Measurements from ENCODE around the gene TMUB2. TPM values are rescaled to one million over a fixed set of nuclear protein-coding genes. Genes with fewer than 3 reads are reported as not detected.

Gene TMUB2
- total RNA-seq, 2 experiments from 2014 or later, result 21.3 to 25.9 TPM

- no peaks in the 10 kb centered on the region for H3K9me2 ChIP-seq (ENCODE audit: insufficient read depth, low read length)
- no peak overlapping the region for H2AFZ ChIP-seq (ENCODE audit: low read length)
- CTCF ChIA-PET (ENCODE audit: unreplicated experiment), result no interaction called here
- BruUV-seq (replicated peaks), result no TSS peak
- TF ChIP-seq CTCF (conservative IDR thresholded peaks at IDR 0.05; ENCODE audit: low read length) (no peak), EZH2phosphoT487 (IDR thresholded peaks at IDR 0.05; ENCODE audit: borderline replicate concordance, low read depth, low read length) (no peak)
- peaks cover 8% of the 10 kb centered on the region for H3K4me1 ChIP-seq (ENCODE audit: insufficient read depth, low read length, poor library complexity, severe bottlenecking)
- no peak for DNase-seq (ENCODE audit: low spot score)
- peaks cover 73% of the 10 kb centered on the region for H3K36me3 ChIP-seq (ENCODE audit: insufficient read depth, low read length)
- no peaks in the 10 kb centered on the region for H3K9me3 ChIP-seq (ENCODE audit: low read length)
- POLR2A ChIA-PET, result no interaction called here
- H3K79me2 ChIP-seq (ENCODE audit: insufficient read depth, low read depth, low read length), result peaks cover 12% of the 10 kb centered on the region; the same call in 1 of the 2 replicates
- H3K27ac ChIP-seq (ENCODE audit: low read depth, low read length, poor library complexity, severe bottlenecking), result no peak overlapping the region
- no peak overlapping the region for H3K4me2 ChIP-seq (ENCODE audit: low read length)
- H4K20me1 ChIP-seq (ENCODE audit: insufficient read depth, low read length), result no peaks in the 10 kb centered on the region
- no peak overlapping the region for H3K4me3 ChIP-seq (ENCODE audit: low read depth, low read length, poor library complexity, severe bottlenecking)
- intact Hi-C loops (cut with micrococcal nuclease; ENCODE audit: unreplicated experiment), result no loop called here
Observed at GRCh38 chr17:44191941-44192496, 5.2 kb downstream of the TMUB2 start.

DNA sequence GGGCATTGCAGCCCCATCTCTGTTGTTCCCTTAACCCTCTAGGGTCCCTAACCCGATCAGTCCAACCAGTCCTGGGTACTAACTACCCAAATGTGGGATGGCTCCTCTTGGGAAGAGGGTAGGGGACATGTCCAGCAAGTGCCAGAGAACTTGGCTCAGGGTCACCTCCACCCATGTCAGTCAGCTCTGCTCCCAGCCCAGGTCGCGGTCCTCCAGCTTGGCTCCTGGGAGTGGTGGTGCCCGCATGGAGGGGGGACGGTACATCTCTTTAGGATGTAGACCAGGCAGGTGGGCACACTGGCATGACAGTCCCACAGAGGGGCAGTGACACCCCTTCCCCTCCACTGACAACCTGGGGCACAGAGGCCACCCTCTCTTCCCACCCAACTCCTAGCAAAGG, 6.0 kb downstream of the TMUB2 start:
- BruUV-seq (replicated peaks), result no TSS peak
- POLR2A ChIA-PET, result no interaction called here
- no peaks in the 10 kb centered on the region for H3K9me2 ChIP-seq (ENCODE audit: insufficient read depth, low read length)
- no peaks in the 10 kb centered on the region for H3K9me3 ChIP-seq (ENCODE audit: low read length)
- TF ChIP-seq EZH2phosphoT487 (IDR thresholded peaks at IDR 0.05; ENCODE audit: borderline replicate concordance, low read depth, low read length), result no peak
- TF ChIP-seq CTCF (conservative IDR thresholded peaks at IDR 0.05; ENCODE audit: low read length), result no peak
- no peak overlapping the region for H3K4me2 ChIP-seq (ENCODE audit: low read length)
- DNase-seq (ENCODE audit: low spot score), result no peak
- H3K4me1 ChIP-seq (ENCODE audit: insufficient read depth, low read length, poor library complexity, severe bottlenecking), result peaks cover 10% of the 10 kb centered on the region
- no peaks in the 10 kb centered on the region for H4K20me1 ChIP-seq (ENCODE audit: insufficient read depth, low read length)
- H3K36me3 ChIP-seq (ENCODE audit: insufficient read depth, low read length), result peaks cover 80% of the 10 kb centered on the region
- H3K79me2 ChIP-seq (ENCODE audit: insufficient read depth, low read depth, low read length), result peaks cover 13% of the 10 kb centered on the region; the same call in 1 of the 2 replicates
- CTCF ChIA-PET (ENCODE audit: unreplicated experiment), result no interaction called here
- no peak overlapping the region for H2AFZ ChIP-seq (ENCODE audit: low read length)
- no peak overlapping the region for H3K27ac ChIP-seq (ENCODE audit: low read depth, low read length, poor library complexity, severe bottlenecking)
- intact Hi-C loops (cut with micrococcal nuclease; ENCODE audit: unreplicated experiment), result no loop called here
- no peak overlapping the region for H3K4me3 ChIP-seq (ENCODE audit: low read depth, low read length, poor library complexity, severe bottlenecking)

- H3K36me3 ChIP-seq (ENCODE audit: insufficient read depth, low read length), result peaks cover 82% of the 10 kb centered on the region
- no peak overlapping the region for H3K27ac ChIP-seq (ENCODE audit: low read depth, low read length, poor library complexity, severe bottlenecking)
- intact Hi-C loops (cut with micrococcal nuclease; ENCODE audit: unreplicated experiment), result no loop called here
- no peak for TF ChIP-seq EZH2phosphoT487 (IDR thresholded peaks at IDR 0.05; ENCODE audit: borderline replicate concordance, low read depth, low read length)
- no peak for TF ChIP-seq CTCF (conservative IDR thresholded peaks at IDR 0.05; ENCODE audit: low read length)
- H3K9me3 ChIP-seq (ENCODE audit: low read length), result no peaks in the 10 kb centered on the region
- DNase-seq (ENCODE audit: low spot score), result no peak
- no peaks in the 10 kb centered on the region for H4K20me1 ChIP-seq (ENCODE audit: insufficient read depth, low read length)
- ChIA-PET POLR2A (no interaction called here), CTCF (ENCODE audit: unreplicated experiment) (no interaction called here)
- H2AFZ ChIP-seq (ENCODE audit: low read length), result no peak overlapping the region
- no TSS peak for BruUV-seq (replicated peaks)
- H3K9me2 ChIP-seq (ENCODE audit: insufficient read depth, low read length), result no peaks in the 10 kb centered on the region
- H3K4me2 ChIP-seq (ENCODE audit: low read length), result no peak overlapping the region
- peaks cover 11% of the 10 kb centered on the region for H3K4me1 ChIP-seq (ENCODE audit: insufficient read depth, low read length, poor library complexity, severe bottlenecking)
- H3K4me3 ChIP-seq (ENCODE audit: low read depth, low read length, poor library complexity, severe bottlenecking), result no peak overlapping the region
- peaks cover 18% of the 10 kb centered on the region for H3K79me2 ChIP-seq (ENCODE audit: insufficient read depth, low read depth, low read length)
Observed at GRCh38 chr17:44193326-44194084, 6.7 kb downstream of the TMUB2 start.
